ENCODE results near the gene KRTAP10-10. TPM values are rescaled to one million over a fixed set of nuclear protein-coding genes. Genes with fewer than 3 reads are reported as not detected.
"Not testable (repeated sequence)": the region's sequence is repeated elsewhere in the genome, so short reads cannot be mapped to it uniquely, and the experiment has no call there.

Gene KRTAP10-10
- total and polyA plus RNA-seq, 9 of the 15 experiments (the other 6 are each of a cell fraction or from before 2014, with no cell fraction given): not detected

DNA sequence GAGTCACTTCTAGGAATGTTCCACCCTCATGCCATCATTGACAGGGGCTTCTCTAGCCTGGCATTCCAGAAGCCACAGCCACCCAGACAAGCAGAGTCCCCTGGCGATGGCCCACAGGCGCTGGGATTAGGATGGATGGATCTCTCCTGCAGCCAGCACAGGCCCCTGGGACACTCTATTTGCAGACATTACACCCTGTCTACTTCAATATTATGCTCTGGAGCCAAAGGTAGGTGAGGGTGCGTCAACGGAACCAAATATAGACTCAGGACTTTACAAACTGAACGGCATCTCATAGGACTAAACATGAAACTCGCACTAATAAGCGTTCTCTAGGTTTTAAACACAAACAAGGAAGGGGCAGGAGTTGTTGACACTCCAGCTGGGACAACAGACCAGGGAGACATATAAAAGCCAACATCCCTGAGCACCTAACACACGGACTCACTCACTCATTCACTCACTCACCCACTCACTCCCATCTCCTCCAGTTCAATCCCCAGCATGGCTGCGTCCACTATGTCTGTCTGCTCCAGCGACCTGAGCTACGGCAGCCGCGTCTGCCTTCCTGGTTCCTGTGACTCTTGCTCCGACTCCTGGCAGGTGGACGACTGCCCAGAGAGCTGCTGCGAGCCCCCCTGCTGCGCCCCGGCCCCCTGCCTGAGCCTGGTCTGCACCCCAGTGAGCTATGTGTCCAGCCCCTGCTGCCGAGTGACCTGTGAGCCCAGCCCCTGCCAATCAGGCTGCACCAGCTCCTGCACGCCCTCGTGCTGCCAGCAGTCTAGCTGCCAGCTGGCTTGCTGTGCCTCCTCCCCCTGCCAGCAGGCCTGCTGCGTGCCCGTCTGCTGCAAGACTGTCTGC, 36.8 kb upstream of the KRTAP10-10 start, which contains the start of gene KRTAP10-7:
KRTAP10-7 (plus strand) TSS at position 480 of the 861 bp plus-strand sequence; CDS start at position 505, 25 bp downstream.
- in situ Hi-C loops (cut with MboI); H3K27ac ChIP-seq (ENCODE audit: extremely low read depth, low read depth, low read length); H3K4me2 ChIP-seq (ENCODE audit: insufficient read depth, low read length); H3K79me2 ChIP-seq (ENCODE audit: control insufficient read depth, insufficient read depth, low read length); BruUV-seq (replicated peaks); FAIRE-seq; H3K9me1 ChIP-seq (ENCODE audit: control insufficient read depth, insufficient read depth, low read length); H3K9me3 ChIP-seq (replicated peaks; ENCODE audit: control insufficient read depth, insufficient read depth, low read depth, low read length); H4K20me1 ChIP-seq (replicated peaks; ENCODE audit: control insufficient read depth, insufficient read depth, low read length); DNase-seq (ENCODE audit: extremely low read depth in 1 of 4, low spot score in 3 of 4); ATAC-seq; H3K4me3 ChIP-seq; intact Hi-C loops (cut with micrococcal nuclease); POLR2A ChIA-PET; H2AFZ ChIP-seq (ENCODE audit: low read depth, low read length); H3K36me3 ChIP-seq (ENCODE audit: control insufficient read depth, insufficient read depth, low read length); H3K9ac ChIP-seq (ENCODE audit: insufficient read depth in 1 of 2, low read depth in 2 of 2, low read length in 2 of 2); CTCF ChIA-PET (ENCODE audit: low intra/inter-chr PET ratio): not testable (repeated sequence)
- peaks cover 9 to 48% of the 10 kb centered on the region in 2 experiments for H3K27me3 ChIP-seq (ENCODE audit: control insufficient read depth in 2 of 2, insufficient read depth in 2 of 2, low read length in 2 of 2)
- under 1% methylated on average over 13 of the region's 23 CpGs for WGBS (ENCODE audit: insufficient coverage, low coverage, missing lambda C conversion rate)
- H3K4me1 ChIP-seq (replicated peaks in 1 of 2; ENCODE audit: control insufficient read depth in 2 of 2, insufficient read depth in 2 of 2, low read length in 2 of 2): peaks cover 1 to 16% of the 10 kb centered on the region in 2 experiments; a peak in 3 of 5 replicates

GRCh38 chr21:44601091-44601490, 36.1 kb upstream of the KRTAP10-10 start:
- ATAC-seq; H3K9me1 ChIP-seq (ENCODE audit: control insufficient read depth, insufficient read depth, low read length); H2AFZ ChIP-seq (ENCODE audit: low read depth, low read length); BruUV-seq (replicated peaks); FAIRE-seq; H3K4me3 ChIP-seq; in situ Hi-C loops (cut with MboI); CTCF ChIA-PET (ENCODE audit: low intra/inter-chr PET ratio); DNase-seq (ENCODE audit: extremely low read depth in 1 of 4, low spot score in 3 of 4); intact Hi-C loops (cut with micrococcal nuclease); H3K79me2 ChIP-seq (ENCODE audit: control insufficient read depth, insufficient read depth, low read length); H3K27ac ChIP-seq (ENCODE audit: extremely low read depth, low read depth, low read length); H3K9me3 ChIP-seq (replicated peaks; ENCODE audit: control insufficient read depth, insufficient read depth, low read depth, low read length); H4K20me1 ChIP-seq (replicated peaks; ENCODE audit: control insufficient read depth, insufficient read depth, low read length); H3K4me2 ChIP-seq (ENCODE audit: insufficient read depth, low read length); H3K36me3 ChIP-seq (ENCODE audit: control insufficient read depth, insufficient read depth, low read length); H3K9ac ChIP-seq (ENCODE audit: insufficient read depth in 1 of 2, low read depth in 2 of 2, low read length in 2 of 2): not testable (repeated sequence)
- peaks cover 0 to 16% of the 10 kb centered on the region in 2 experiments; a peak in 1 of 5 replicates for H3K4me1 ChIP-seq (replicated peaks in 1 of 2; ENCODE audit: control insufficient read depth in 2 of 2, insufficient read depth in 2 of 2, low read length in 2 of 2)
- WGBS (ENCODE audit: insufficient coverage, low coverage, missing lambda C conversion rate): 0% methylated on average over 6 of the region's 10 CpGs
- POLR2A ChIA-PET: interaction anchor here (0.6 to 0.7 kb wide), 2 partner anchors 44 to 94 kb away, joined by 3 to 4 read pairs; no protein-coding TSS in a partner anchor
- peaks cover 9 to 47% of the 10 kb centered on the region in 2 experiments for H3K27me3 ChIP-seq (ENCODE audit: control insufficient read depth in 2 of 2, insufficient read depth in 2 of 2, low read length in 2 of 2)
- TF ChIP-seq, protein P1, sequence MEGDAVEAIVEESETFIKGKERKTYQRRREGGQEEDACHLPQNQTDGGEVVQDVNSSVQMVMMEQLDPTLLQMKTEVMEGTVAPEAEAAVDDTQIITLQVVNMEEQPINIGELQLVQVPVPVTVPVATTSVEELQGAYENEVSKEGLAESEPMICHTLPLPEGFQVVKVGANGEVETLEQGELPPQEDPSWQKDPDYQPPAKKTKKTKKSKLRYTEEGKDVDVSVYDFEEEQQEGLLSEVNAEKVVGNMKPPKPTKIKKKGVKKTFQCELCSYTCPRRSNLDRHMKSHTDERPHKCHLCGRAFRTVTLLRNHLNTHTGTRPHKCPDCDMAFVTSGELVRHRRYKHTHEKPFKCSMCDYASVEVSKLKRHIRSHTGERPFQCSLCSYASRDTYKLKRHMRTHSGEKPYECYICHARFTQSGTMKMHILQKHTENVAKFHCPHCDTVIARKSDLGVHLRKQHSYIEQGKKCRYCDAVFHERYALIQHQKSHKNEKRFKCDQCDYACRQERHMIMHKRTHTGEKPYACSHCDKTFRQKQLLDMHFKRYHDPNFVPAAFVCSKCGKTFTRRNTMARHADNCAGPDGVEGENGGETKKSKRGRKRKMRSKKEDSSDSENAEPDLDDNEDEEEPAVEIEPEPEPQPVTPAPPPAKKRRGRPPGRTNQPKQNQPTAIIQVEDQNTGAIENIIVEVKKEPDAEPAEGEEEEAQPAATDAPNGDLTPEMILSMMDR (IDR thresholded peaks at IDR 0.05 in 2 of 3, conservative IDR thresholded peaks at IDR 0.05 in 1 of 3; ENCODE audit: insufficient read depth in 2 of 3, low read depth in 1 of 3, low read length in 3 of 3): peak in 2 of 3 experiments; percentile 28 to 48; a peak in 4 of 6 replicates

Data from K562 (cell line).